HG03025 (cell line): ENCODE results near the gene PPP1R3A.

Source experiments
- ATAC-seq: cut with Tn5 transposase; IDR thresholded peaks from one replicate; pipeline ENCODE4 v1.9.1; 2021; ENCODE audit warnings: mild to moderate bottlenecking, moderate library complexity; ENCODE audit not compliant: unreplicated experiment, low FRiP score

PPP1R3A gene

GRCh38 chr7:113880559-113880958 is 38.2 kb downstream of the PPP1R3A start:
- no peak for ATAC-seq

GRCh38 chr7:113878394-113878992 is 40.3 kb downstream of the PPP1R3A start:
- ATAC-seq = no peak

- no peak for ATAC-seq
Measured at GRCh38 chr7:113875224-113875623, 43.6 kb downstream of the PPP1R3A start.

GRCh38 chr7:113873554-113874151 is 45.2 kb downstream of the PPP1R3A start:
- ATAC-seq = no peak

GRCh38 chr7:113872981-113873380 is 45.8 kb downstream of the PPP1R3A start:
- no peak for ATAC-seq

GRCh38 chr7:113867325-113867724 is 51.5 kb downstream of the PPP1R3A start:
- ATAC-seq = no peak

GRCh38 chr7:113856010-113856409 is 62.8 kb downstream of the PPP1R3A start:
- ATAC-seq = no peak

- no peak for ATAC-seq
Measured at GRCh38 chr7:113840954-113841353, 77.9 kb downstream of the PPP1R3A start.

- ATAC-seq = no peak
Measured at GRCh38 chr7:113835367-113835766, 83.4 kb downstream of the PPP1R3A start.

GRCh38 chr7:113832196-113832745 is 86.5 kb downstream of the PPP1R3A start:
- no peak for ATAC-seq

GRCh38 chr7:113831556-113831955 is 87.3 kb downstream of the PPP1R3A start:
- no peak for ATAC-seq

- no peak for ATAC-seq
Measured at GRCh38 chr7:113828581-113828980, 90.2 kb downstream of the PPP1R3A start.
